ENCODE measurements around the gene MYOF.

GRCh38 chr10:93505075-93505474, 22.9 kb upstream of the MYOF start:
- TF ChIP-seq, protein P1, sequence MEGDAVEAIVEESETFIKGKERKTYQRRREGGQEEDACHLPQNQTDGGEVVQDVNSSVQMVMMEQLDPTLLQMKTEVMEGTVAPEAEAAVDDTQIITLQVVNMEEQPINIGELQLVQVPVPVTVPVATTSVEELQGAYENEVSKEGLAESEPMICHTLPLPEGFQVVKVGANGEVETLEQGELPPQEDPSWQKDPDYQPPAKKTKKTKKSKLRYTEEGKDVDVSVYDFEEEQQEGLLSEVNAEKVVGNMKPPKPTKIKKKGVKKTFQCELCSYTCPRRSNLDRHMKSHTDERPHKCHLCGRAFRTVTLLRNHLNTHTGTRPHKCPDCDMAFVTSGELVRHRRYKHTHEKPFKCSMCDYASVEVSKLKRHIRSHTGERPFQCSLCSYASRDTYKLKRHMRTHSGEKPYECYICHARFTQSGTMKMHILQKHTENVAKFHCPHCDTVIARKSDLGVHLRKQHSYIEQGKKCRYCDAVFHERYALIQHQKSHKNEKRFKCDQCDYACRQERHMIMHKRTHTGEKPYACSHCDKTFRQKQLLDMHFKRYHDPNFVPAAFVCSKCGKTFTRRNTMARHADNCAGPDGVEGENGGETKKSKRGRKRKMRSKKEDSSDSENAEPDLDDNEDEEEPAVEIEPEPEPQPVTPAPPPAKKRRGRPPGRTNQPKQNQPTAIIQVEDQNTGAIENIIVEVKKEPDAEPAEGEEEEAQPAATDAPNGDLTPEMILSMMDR (IDR thresholded peaks at IDR 0.05 in 2 of 3, conservative IDR thresholded peaks at IDR 0.05 in 1 of 3; ENCODE audit: insufficient read depth in 2 of 3, low read depth in 1 of 3, low read length in 3 of 3) = no peak
- TF ChIP-seq ZNF224 (CRISPR knock-in tag; IDR thresholded peaks at IDR 0.05) (no peak), IRF2 (CRISPR knock-in tag; IDR thresholded peaks at IDR 0.05) (no peak), KDM1A (IDR thresholded peaks at IDR 0.05) (no peak), PATZ1 (CRISPR knock-in tag; IDR thresholded peaks at IDR 0.05; ENCODE audit: borderline replicate concordance) (no peak), CEBPB (tag; IDR thresholded peaks at IDR 0.05) (no peak), POLR2A (conservative IDR thresholded peaks at IDR 0.05) (no peak), MAFF (IDR thresholded peaks at IDR 0.05; ENCODE audit: low read length) (no peak)

All from K562 (cell line).